Activated T-cell treated with anti-CD3 and anti-CD28 coated beads, Interleukin-2, amount 50 U/mL, for 72 hours (primary cell): ENCODE measurements around the gene KCNG1. TPM values are rescaled to one million over a fixed set of nuclear protein-coding genes. Genes with fewer than 3 reads are reported as not detected.
"Not testable (repeated sequence)": the region's sequence is repeated elsewhere in the genome, so short reads cannot be mapped to it uniquely, and the experiment has no call there.

Experiments
- ATAC-seq, 2 donors: fragments of 150-1000 bp; cut with Tn5 transposase; replicated peaks in 1 of 2; 2 replicates each; pipeline ENCODE4 v1.10.0; 2021; ENCODE audit warnings: moderate library complexity in 2 of 2, mild to moderate bottlenecking in 1 of 2
- DNase-seq, 2 donors: peaks; one replicate each; pipeline ENCODE4 v3.0.0; 2021 to 2022; ENCODE audit warnings: mixed read lengths in 1 of 2
- H3K27ac Mint-ChIP-seq: one replicate; pipeline ENCODE4 v1.8.0; 2022; ENCODE audit warnings: mild to moderate bottlenecking, moderate library complexity, mixed read lengths
- H3K27me3 Mint-ChIP-seq: one replicate; pipeline ENCODE4 v1.8.0; 2022; ENCODE audit warnings: low read depth, mixed read lengths
- H3K36me3 Mint-ChIP-seq, 2 donors: one replicate each; pipeline ENCODE4 v1.8.0; 2022; ENCODE audit warnings: mixed read lengths in 2 of 2, mild to moderate bottlenecking in 1 of 2; ENCODE audit not compliant: insufficient read depth in 2 of 2
- H3K4me1 Mint-ChIP-seq: one replicate; pipeline ENCODE4 v1.8.0; 2022; ENCODE audit warnings: low read depth, mixed read lengths
- H3K4me3 Mint-ChIP-seq, 2 donors: one replicate each; pipeline ENCODE4 v1.8.0; 2022; ENCODE audit warnings: mild to moderate bottlenecking in 2 of 2, mixed read lengths in 2 of 2, moderate library complexity in 2 of 2
- H3K9me3 Mint-ChIP-seq, 2 donors: one replicate each; pipeline ENCODE4 v1.8.0; 2022; ENCODE audit warnings: mixed read lengths in 2 of 2
- total RNA-seq, 2 donors: library from RNA; stranded (reverse); gene quantifications; one replicate each; pipeline ENCODE4 v1.2.3, GENCODE V29; 2022

KCNG1 gene
- total RNA-seq, 2 donors from 2014 or later, result 1.6 to 4.0 TPM

DNA sequence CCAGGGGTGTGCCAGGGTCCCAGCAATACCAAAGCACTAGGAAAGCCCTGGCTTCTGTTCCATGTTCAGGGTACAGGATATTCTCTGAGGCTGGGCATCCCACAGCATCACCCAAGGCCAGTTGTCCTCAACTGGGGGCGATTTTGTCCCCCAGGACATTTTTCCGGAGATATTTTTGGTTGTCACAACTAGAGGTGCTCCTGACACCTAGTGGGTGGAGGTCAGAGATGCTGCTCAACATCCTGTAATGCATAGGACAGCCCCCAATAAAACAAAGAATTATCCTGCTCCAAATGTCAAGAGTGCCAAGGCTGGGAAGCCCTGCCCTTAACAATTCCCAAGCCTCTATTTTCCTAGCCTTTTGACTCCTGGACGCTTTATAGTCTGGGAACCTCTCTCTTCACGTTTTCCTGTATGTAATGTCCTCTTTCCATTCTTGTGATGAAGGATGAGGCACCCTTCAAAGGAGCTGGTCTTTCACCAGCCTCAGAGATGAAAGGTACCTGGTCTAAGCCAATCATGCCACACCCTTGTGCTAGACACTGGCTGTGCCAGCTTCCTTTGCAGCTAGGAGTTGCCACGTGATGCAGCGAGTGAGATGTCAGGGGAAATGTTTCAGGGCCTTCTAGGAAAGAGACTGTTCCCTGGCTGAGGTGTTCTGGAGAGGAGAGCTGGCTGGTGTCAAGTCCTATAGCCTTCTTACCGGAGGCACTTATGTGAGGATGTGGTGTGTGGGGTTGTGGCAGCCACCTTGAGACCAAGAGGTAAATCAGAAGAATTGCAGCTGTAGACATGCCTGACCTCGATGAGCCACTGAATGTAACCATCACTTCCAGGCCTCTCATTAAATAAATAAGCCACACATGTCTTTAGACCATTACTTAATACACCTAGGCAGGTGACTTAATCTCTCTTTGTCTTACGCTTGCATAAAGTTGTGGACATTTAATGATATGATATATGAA, 23.4 kb upstream of the KCNG1 start:
- Mint-ChIP-seq H3K36me3 (no peaks in the 10 kb centered on the region), H3K27me3 (peaks cover 51% of the 10 kb centered on the region), H3K27ac (no peak overlapping the region), H3K4me1 (no peaks in the 10 kb centered on the region), H3K9me3 (peaks cover 0 to 3% of the 10 kb centered on the region in 2 donors), H3K4me3 (no peak overlapping the region)
- no peak for DNase-seq
- ATAC-seq, result no peak

DNA sequence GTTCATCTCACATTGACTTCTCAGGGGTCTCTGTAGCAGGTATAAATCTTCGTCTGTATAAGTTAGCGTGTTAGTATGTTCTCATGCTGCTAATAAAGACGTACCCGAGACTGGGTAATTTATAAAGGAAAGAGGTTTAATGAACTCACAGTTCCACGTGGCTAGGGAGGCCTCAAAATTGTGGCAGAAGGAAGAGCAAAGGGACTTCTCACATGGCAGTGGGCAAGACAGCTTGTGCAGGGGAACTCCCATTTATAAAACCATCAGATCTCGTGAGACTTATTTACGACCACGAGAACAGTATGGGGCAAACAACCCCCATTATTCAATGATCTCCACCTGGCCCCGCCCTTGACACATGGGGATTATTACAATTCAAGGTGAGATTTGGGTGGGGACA, 22.6 kb upstream of the KCNG1 start:
- DNase-seq, H3K4me1 Mint-ChIP-seq, H3K27ac Mint-ChIP-seq, ATAC-seq, H3K4me3 Mint-ChIP-seq, H3K36me3 Mint-ChIP-seq, H3K9me3 Mint-ChIP-seq: not testable (repeated sequence)
- peaks cover 43% of the 10 kb centered on the region for H3K27me3 Mint-ChIP-seq

DNA sequence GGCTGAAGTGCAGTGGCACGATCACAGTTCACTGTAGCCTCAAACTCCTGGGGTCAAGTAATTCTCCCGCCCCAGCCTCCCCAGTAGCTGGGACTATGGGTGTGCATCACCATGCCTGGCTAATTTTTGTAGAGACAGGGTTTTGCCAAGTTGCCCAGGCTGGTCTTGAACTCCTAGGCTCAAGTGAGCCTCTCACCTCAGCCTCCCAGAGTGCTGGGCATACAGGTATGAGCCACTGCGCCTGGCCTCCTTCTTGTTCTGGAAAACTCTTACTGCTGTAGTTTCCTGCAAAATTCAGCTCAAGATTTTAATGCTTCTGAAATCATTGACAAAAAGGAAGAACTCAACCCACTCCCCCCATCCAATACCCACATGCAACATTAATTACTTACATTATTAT, 21.9 kb upstream of the KCNG1 start:
- peaks cover 0 to 2% of the 10 kb centered on the region in 2 donors for H3K9me3 Mint-ChIP-seq
- ATAC-seq (no peak), DNase-seq (no peak)
- H3K4me1 Mint-ChIP-seq, result no peaks in the 10 kb centered on the region
- no peaks in the 10 kb centered on the region for H3K36me3 Mint-ChIP-seq
- H3K27me3 Mint-ChIP-seq, result peaks cover 36% of the 10 kb centered on the region
- no peak overlapping the region for H3K27ac Mint-ChIP-seq
- H3K4me3 Mint-ChIP-seq, result no peak overlapping the region

DNA sequence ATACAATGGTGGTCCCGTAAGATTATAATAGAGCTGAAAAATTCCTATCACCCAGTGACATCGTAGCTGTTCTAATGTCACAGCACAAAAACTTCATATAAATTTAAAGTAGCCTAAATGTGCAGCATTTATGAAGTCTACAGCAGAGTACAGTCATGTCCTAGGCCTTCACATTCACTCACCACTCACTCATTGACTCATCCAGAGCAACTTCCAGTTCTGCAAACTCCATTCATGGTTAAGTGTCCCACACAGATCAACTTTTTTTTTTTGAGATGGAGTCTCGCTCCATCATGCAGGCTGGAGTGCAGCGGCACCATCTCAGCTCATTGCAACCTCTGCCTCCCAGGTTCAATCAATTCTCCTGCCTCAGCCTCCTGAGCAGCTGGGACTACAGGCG, 20.9 kb upstream of the KCNG1 start:
- peaks cover 28% of the 10 kb centered on the region for H3K27me3 Mint-ChIP-seq
- H3K27ac Mint-ChIP-seq, result no peak overlapping the region
- no peaks in the 10 kb centered on the region for H3K4me1 Mint-ChIP-seq
- H3K36me3 Mint-ChIP-seq, result no peaks in the 10 kb centered on the region
- peaks cover 0 to 2% of the 10 kb centered on the region in 2 donors for H3K9me3 Mint-ChIP-seq
- DNase-seq (no peak), ATAC-seq (no peak)
- H3K4me3 Mint-ChIP-seq, result no peak overlapping the region

DNA sequence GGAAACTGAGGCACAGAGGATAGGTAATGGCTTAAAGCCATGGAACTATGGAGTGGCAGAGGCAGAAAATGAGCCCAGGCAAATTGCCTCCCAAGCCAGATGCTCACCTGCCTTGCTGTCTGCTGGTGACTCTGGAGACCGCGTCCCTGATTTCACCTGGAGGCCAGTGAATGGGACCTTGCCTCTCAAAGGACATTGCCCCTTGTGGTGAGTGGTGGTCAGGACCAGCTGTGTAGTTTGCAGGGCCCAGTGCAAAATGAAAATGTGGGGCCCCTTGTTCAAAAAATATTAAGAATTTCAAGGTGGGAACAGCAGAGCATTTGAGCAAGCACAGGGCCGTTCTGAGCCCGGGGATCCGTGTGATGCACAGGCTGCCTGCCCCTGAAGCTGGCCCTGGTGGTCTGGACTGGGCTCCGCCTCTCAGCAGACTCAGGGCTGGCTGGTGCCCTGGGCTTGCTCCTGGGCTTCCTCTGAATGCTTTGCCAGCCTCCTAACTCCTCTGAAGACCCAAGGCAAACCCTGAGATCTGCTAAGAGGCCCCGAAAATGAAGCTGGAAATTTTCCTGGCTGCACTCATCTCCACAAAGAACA, 19.8 kb upstream of the KCNG1 start:
- H3K9me3 Mint-ChIP-seq, result peaks cover 0 to 2% of the 10 kb centered on the region in 2 donors
- H3K27me3 Mint-ChIP-seq, result peaks cover 24% of the 10 kb centered on the region
- H3K36me3 Mint-ChIP-seq, result no peaks in the 10 kb centered on the region

DNA sequence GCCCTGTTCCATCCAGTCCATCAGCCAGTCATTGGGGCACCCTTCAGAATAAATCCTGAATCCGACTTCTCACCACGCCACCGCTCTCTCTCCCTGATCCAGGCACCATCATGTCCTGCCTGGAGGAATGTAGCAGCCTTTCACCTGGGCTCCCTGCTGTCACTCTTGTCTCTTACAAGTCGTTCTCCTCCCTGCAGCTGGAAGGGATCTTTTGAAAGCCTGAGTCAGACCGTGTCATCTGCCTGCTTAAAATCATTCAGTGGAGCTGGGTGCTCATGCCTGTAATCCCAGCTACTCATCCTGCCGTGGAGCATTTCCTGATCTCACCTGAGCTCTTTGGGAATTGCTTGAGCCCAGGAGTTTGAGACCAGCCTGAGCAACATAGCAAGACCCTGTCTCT, 19.2 kb upstream of the KCNG1 start:
- Mint-ChIP-seq H3K36me3 (no peaks in the 10 kb centered on the region), H3K4me1 (no peaks in the 10 kb centered on the region), H3K4me3 (no peak overlapping the region), H3K27ac (no peak overlapping the region), H3K9me3 (peaks cover 0 to 2% of the 10 kb centered on the region in 2 donors), H3K27me3 (peaks cover 24% of the 10 kb centered on the region)
- DNase-seq (no peak), ATAC-seq (no peak)

More for the DNA sequence above, 19.8 kb upstream of the KCNG1 start:
- ATAC-seq (no peak), DNase-seq (no peak)
- Mint-ChIP-seq H3K27ac (no peak overlapping the region), H3K4me3 (no peak overlapping the region), H3K4me1 (no peaks in the 10 kb centered on the region)

DNA sequence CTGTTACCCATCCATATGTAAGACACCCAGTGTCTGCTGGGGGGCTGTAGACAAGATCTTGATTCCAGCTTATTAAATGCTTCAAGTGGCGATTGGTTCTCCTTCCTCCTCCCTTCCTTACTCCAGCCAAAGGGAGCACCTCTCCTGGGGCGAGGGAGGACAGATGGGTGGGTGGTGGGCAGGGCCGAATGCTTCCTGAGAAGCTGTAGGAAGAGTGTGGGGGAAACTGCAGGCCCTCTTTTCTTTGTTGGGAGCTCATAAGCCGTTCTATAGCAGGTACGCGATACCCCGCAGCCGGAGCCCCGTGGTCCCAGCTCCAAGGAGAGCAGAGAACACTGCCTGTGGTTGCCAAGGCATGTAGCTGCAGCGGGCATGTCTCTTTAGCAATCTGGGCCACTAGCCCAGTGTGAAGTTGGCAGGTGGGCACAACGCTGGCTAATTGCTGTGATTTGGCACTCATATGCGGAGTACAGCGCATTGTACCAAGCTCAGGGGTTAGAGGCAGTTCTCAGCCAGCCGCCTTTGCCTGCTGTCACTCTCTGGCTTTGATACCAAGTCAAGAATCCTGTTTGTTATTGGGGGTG, 14.7 kb upstream of the KCNG1 start:
- peaks cover 0 to 1% of the 10 kb centered on the region in 2 donors for H3K36me3 Mint-ChIP-seq
- H3K27ac Mint-ChIP-seq, result no peak overlapping the region
- ATAC-seq (no peak), DNase-seq (no peak)
- H3K27me3 Mint-ChIP-seq, result peaks cover 12% of the 10 kb centered on the region
- peaks cover 24% of the 10 kb centered on the region for H3K4me1 Mint-ChIP-seq
- H3K9me3 Mint-ChIP-seq, result no peaks in the 10 kb centered on the region
- H3K4me3 Mint-ChIP-seq, result no peak overlapping the region

DNA sequence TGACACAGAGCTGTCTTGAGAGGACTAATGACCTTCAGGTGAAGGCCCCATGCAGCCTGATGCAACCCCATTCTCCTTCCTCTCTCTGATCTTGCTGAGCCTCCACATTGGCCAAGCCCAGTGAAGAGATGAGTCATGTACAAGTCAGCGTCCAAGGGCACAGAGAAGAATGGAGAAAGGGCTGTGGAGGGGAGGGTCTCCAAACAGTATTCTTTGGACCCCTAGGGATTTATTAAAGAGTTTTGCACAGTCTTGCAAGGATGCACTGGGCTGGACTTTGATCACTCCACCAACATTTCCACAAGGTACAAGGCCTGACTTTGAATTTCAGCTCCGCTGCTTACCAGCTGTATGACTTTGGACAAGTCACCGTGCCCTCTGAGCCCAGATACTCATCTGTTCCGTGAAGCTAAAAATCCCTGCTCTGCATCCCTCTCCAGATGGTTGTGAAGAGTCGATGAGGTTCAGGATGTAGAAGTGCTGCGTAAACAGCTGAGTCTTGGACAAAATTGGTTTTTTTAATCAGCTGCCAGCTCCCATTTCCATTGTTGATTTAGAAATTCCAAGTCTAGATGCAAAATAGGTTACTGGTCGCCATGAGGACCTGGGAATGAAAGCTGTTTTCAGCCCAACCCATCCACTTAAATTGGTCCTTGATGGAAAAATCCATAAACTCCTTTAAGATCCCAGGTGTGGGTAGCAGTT, 14.1 kb upstream of the KCNG1 start:
- H3K27ac Mint-ChIP-seq, result no peak overlapping the region
- H3K27me3 Mint-ChIP-seq, result peaks cover 18% of the 10 kb centered on the region
- peaks cover 24% of the 10 kb centered on the region for H3K4me1 Mint-ChIP-seq
- H3K36me3 Mint-ChIP-seq, result peaks cover 2 to 4% of the 10 kb centered on the region in 2 donors
- H3K4me3 Mint-ChIP-seq, result no peak overlapping the region
- ATAC-seq (no peak), DNase-seq (no peak)
- peaks cover 0 to 5% of the 10 kb centered on the region in 2 donors for H3K9me3 Mint-ChIP-seq

DNA sequence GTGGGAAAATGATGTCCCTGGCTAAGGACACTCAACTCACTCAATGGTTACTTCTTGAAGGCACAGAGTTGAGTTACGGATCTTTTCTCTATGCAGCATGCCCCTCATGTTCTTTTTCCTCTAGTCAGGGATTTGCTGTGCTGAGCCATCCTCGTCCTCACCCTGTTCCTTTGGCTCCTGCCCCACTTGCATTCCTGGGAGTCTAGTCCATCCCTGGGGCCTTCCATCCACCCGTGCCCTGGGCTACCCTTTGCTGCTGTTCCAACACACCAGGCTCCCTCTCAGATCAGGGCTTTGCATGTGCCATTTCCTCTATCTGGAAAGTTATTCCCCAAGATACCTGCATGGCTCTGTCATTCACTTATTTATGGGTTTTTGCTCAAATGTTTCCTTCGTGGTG, 13.3 kb upstream of the KCNG1 start:
- Mint-ChIP-seq H3K9me3 (peaks cover 0 to 8% of the 10 kb centered on the region in 2 donors), H3K27ac (no peak overlapping the region), H3K4me3 (no peak overlapping the region), H3K4me1 (peaks cover 24% of the 10 kb centered on the region), H3K27me3 (peaks cover 26% of the 10 kb centered on the region), H3K36me3 (peaks cover 2 to 9% of the 10 kb centered on the region in 2 donors)
- ATAC-seq, result no peak
- no peak for DNase-seq

DNA sequence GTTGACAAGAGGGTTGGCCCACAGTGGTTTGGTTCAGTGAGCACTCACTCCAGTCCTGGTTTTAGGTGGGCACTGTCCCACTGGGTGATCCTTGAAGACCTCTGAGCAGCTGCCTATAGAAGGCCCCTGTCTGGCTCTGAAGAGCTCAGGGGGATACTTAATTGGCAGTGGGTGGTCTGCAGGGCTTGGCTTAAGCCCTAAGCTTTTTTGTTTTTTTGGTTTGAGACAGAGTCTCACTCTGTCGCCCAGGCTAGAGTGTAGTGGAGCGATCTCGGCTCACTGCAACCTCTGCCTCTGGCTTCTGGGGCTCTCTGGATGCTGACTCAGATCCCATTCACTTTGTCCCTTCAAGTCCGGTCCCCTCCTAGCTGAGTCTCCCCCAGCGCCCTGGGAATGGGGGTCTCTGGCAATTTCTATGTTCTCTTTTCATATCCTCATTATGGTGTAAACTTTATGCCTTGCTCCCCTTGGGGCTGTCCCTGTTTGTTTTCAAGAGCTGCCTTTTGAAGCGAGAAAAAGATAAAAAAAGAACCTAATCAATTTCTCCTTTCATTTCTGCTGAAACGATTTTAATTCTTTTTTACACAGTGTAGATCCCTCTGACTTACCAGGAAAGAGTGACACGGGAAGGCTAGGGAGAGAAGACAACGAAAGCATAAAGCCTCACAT, 12.2 kb upstream of the KCNG1 start:
- DNase-seq (no peak), ATAC-seq (no peak)
- H3K4me3 Mint-ChIP-seq, result no peak overlapping the region
- H3K36me3 Mint-ChIP-seq, result peaks cover 2 to 9% of the 10 kb centered on the region in 2 donors
- peaks cover 0 to 8% of the 10 kb centered on the region in 2 donors for H3K9me3 Mint-ChIP-seq
- peaks cover 37% of the 10 kb centered on the region for H3K27me3 Mint-ChIP-seq
- peaks cover 24% of the 10 kb centered on the region for H3K4me1 Mint-ChIP-seq
- no peak overlapping the region for H3K27ac Mint-ChIP-seq

DNA sequence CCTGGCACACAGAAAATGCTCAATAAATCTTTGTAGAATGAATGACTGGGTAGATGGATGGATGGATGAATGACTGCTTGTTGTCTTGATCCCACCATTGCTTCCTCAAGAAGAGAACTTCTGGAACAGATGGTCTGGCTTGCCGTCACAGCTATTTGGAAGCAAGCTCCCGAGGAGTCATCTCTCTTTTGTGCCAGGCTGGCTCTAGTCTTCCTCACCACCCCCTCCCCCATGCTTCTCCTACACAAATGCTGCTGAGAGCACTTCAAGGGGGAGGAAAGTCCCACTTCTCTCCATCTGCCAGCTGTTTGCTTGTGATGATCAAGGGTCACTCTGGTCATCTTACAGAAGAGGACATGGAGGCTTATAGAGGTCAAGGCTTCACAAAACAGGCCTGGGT, 11.6 kb upstream of the KCNG1 start:
- H3K4me3 Mint-ChIP-seq, result peak overlapping the region in 1 of 2 donors; percentile 15
- H3K36me3 Mint-ChIP-seq, result peaks cover 2 to 9% of the 10 kb centered on the region in 2 donors
- H3K9me3 Mint-ChIP-seq, result peaks cover 0 to 8% of the 10 kb centered on the region in 2 donors
- no peak overlapping the region for H3K27ac Mint-ChIP-seq
- ATAC-seq, result no peak
- DNase-seq, result no peak
- H3K27me3 Mint-ChIP-seq, result peaks cover 43% of the 10 kb centered on the region
- H3K4me1 Mint-ChIP-seq, result peaks cover 24% of the 10 kb centered on the region
